ENCODE measurements around the gene ABCA10.
"Not testable (repeated sequence)": the region's sequence is repeated elsewhere in the genome, so short reads cannot be mapped to it uniquely, and the experiment has no call there.

The ABCA10 gene

GRCh38 chr17:69228018-69228417 is 606 bp downstream of the ABCA10 start:
- no peak for DNase-seq

GRCh38 chr17:69227541-69227940 is 1.1 kb downstream of the ABCA10 start:
- peak; percentile 24 for DNase-seq

GRCh38 chr17:69223809-69224208 is 4.8 kb downstream of the ABCA10 start:
- no peak for DNase-seq

GRCh38 chr17:69222707-69223258 is 5.8 kb downstream of the ABCA10 start:
- no peak for DNase-seq

DNA sequence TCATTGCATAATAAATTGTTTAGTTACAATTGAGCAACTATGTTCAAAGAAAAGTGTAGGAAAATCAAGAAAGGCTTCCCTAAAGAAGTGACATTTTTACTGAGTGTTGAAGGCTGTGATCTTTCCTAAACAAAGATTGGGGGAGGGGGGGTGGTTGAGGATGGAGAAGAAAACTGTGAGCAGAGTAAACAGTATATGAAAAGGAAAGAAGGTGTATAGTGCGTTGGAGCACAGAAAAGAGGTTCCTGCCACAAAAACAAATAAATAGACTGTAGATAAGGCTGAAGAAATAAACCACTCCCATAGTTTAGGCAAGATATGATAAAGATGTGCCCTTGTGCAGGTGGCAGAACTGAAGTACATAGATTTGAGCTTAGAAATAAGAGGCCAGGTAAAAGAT is 8.5 kb downstream of the ABCA10 start:
- no peak for DNase-seq

GRCh38 chr17:69218986-69219385 is 9.6 kb downstream of the ABCA10 start:
- no peak for DNase-seq

GRCh38 chr17:69213059-69213813 is 15.4 kb downstream of the ABCA10 start:
- no peak for DNase-seq

- no peak for DNase-seq
Observed at GRCh38 chr17:69208640-69209039, 20.0 kb downstream of the ABCA10 start.

GRCh38 chr17:69207151-69207550 is 21.5 kb downstream of the ABCA10 start:
- DNase-seq = peak; percentile 4

GRCh38 chr17:69198238-69198637 is 30.4 kb downstream of the ABCA10 start:
- DNase-seq = no peak

GRCh38 chr17:69196105-69196653 is 32.4 kb downstream of the ABCA10 start:
- not testable (repeated sequence) for DNase-seq

DNA sequence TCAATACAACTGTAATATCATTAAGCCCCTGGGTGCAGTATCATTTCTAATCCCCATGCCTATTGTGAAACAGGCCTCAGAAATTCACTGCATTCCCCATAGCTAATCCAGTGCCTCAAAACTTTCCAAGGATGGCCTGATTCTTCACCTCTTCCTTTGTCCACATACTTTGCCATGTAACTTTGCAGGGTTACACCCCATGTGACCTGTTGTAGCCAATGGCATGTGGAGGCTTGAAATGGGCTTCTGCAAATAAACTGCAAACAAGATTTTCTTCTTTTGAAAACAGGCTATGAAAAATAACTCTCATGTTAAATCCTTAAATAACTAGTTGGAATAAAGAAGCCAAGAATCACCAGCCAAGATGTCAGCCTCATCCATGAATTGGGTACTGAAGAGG is 35.9 kb downstream of the ABCA10 start:
- no peak for DNase-seq

DNA sequence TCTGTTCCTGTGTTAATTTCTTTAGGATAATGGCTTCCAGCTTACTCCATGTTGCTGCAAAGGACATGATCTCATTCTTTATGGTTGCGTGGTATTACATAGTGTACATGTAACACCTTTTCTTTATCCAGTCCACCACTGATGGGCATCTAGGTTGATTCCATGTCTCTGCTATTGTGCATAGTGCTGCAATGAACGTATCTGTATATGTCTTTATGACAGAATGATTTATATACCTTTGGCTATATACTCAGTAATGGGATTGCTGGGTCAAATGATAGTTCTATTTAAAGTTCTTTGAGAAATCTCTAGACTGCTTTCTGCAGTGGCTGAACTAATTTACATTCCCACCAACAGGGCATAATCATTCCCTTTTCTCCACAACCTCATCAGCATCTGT is 39.8 kb downstream of the ABCA10 start:
- no peak for DNase-seq

DNA sequence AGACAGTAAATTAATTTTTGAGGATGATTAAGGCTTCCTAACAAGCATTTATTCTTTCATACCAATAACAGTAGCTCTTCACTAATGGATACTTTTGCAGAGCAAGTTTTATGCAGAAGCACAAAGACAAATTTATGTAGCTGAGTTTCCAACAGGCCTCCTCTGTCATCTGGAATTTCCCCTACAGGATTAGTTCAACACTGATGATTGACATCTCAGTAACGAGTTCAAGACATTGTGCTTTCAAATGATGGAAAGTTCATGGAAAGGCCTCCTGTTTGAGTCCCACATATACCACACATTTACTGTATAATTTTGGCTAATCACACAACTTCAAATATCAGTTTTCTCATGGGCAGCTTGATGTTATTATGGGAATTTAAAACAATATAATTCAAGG is 40.6 kb downstream of the ABCA10 start:
- no peak for DNase-seq

GRCh38 chr17:69187294-69187693 is 41.3 kb downstream of the ABCA10 start:
- DNase-seq = no peak

DNA sequence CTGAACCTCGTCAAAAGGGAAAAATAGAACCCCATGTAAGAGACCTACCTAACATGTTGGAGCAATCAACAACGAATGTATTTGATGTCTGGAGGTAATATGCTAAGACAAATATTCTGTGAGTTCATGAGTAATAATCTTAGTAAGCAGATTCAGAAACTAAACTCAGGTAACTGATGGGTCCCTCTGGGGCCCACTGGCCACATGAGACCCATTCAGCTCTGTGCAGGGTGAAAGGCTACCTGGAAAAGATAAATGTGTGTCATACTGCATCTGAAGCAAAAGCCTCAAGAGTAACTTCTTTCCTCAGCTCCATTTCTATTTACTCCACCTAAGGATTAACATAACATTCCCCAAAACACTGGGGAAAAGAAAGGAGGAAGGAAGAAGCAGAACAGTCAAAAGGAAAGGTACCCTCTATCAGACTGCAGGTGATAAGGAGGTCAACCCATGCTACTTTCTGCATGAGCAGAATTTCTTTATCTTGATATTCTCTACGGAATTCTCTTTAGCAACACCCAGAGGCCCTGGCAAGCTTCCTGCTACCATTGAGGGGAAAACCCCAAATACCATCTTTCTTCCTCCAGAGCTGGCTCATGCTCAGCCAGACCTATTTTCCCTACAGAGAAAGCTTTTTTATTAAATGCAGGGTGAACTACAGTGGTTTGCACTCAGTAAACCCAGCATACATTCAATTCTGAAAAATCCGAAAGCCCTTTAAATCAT is 49.2 kb downstream of the ABCA10 start:
- DNase-seq = peak; percentile 40

DNA sequence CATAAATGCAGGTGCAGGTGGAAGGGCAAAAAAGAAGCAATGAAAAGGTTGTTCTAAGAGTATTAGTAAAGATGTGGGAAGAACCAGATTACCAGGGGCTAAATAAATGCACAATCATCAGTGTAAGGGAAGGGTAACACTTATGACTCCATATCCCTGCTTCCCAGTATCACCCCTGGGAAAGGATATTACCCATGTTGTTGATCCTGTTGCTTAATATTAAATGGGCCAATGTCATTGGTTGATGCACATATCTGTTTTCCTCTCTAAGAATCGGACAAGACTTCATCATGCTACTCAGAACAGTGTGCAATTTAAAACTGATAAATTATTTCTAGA is 52.2 kb downstream of the ABCA10 start:
- peak; percentile 9 for DNase-seq

- DNase-seq = peak; percentile 79
Observed at GRCh38 chr17:69175625-69176456, 52.8 kb downstream of the ABCA10 start.

- no peak for DNase-seq
Observed at GRCh38 chr17:69175262-69175624, 53.4 kb downstream of the ABCA10 start.

DNA sequence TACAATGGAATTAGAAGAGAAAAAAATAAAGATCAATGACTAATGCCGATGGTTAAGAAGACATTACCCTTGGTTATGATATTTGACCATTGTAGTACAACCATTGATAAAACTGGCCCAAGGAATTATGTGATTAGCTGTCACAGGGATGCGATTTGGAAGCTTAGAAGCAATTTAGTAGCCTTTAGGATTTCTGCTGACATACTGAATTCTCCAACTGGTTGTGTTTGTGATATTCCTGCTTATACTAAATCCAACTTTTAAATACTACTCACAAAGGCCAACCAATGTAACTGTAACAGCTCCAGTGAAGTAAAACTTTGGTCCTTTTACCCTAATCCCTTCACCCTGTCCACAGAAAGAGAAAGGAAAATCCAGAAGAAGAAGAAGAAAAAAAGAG is 55.5 kb downstream of the ABCA10 start:
- no peak for DNase-seq

GRCh38 chr17:69170377-69170776 is 58.2 kb downstream of the ABCA10 start:
- DNase-seq = peak; percentile 38

GRCh38 chr17:69168642-69169041 is 60.0 kb downstream of the ABCA10 start:
- DNase-seq = not testable (repeated sequence)

GRCh38 chr17:69166957-69167356 is 61.7 kb downstream of the ABCA10 start:
- DNase-seq = no peak
